Neural cell (in vitro differentiated cells): ENCODE results near the gene SCO1.
"Not testable (repeated sequence)": the region's sequence is repeated elsewhere in the genome, so short reads cannot be mapped to it uniquely, and the experiment has no call there.

Experiments
- CTCF ChIP-seq: fragments of 450-650 bp; IDR thresholded peaks from 2 replicates; pipeline ENCODE4 v1.5.1; 2014; ENCODE audit warnings: antibody characterized with exemption, mild to moderate bottlenecking, moderate library complexity; ENCODE audit not compliant: poor library complexity, severe bottlenecking
- EP300 ChIP-seq: fragments of 450-650 bp; conservative IDR thresholded peaks from 2 replicates; pipeline ENCODE4 v1.6.1; 2014; ENCODE audit warnings: antibody characterized with exemption, mild to moderate bottlenecking, moderate library complexity; ENCODE audit not compliant: poor library complexity, severe bottlenecking
- EZH2 ChIP-seq: fragments of 200-600, 300-800 bp; shearing (Covaris generic), sonication (generic); IDR thresholded peaks from 2 replicates; pipeline ENCODE4 v1.6.1; 2014; ENCODE audit warnings: antibody characterized with exemption, low read length, borderline replicate concordance, mild to moderate bottlenecking; ENCODE audit not compliant: insufficient read depth, poor library complexity, severe bottlenecking
- MXI1 ChIP-seq: fragments of 450-650 bp; conservative IDR thresholded peaks from 2 replicates; pipeline ENCODE4 v1.6.1; 2014; ENCODE audit warnings: antibody characterized with exemption, mild to moderate bottlenecking; ENCODE audit not compliant: poor library complexity, severe bottlenecking
- POLR2AphosphoS5 ChIP-seq: IDR thresholded peaks from 2 replicates; pipeline ENCODE4 v1.6.1; 2012
- RAD21 ChIP-seq: fragments of 450-650 bp; conservative IDR thresholded peaks from 2 replicates; pipeline ENCODE4 v1.6.1; 2014; ENCODE audit warnings: antibody characterized with exemption, mild to moderate bottlenecking, moderate library complexity
- SMC3 ChIP-seq: fragments of 450-650 bp; conservative IDR thresholded peaks from 2 replicates; pipeline ENCODE4 v1.6.1; 2014; ENCODE audit warnings: antibody characterized with exemption, mild to moderate bottlenecking, moderate library complexity; ENCODE audit not compliant: poor library complexity
- TAF1 ChIP-seq: IDR thresholded peaks from 2 replicates; pipeline ENCODE4 v1.6.1; 2012; ENCODE audit warnings: low read depth
- TF ChIP-seq, protein P1 (sequence below): IDR thresholded peaks from 2 replicates; pipeline ENCODE4 v1.6.1; 2012; ENCODE audit warnings: borderline replicate concordance

DNA sequence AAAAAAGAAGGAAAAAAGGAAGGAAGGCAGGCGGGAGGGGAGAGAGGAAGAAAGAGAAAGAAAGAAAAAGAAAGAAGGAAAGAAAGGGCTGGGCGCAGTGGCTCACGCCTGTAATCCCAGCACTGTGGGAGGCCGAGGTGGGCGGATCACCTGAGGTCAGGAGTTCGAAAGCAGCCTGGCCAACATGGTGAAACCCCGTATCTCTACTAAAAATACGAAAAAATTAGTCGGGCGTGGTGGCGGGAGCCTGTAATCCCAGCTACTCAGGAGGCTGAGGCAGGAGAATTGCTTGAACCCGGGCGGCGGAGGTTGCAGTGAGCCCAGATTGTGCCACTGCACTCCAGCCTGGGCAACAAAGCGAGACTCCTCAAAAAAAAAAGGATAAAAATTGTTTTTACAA, 32.9 kb upstream of the SCO1 start:
- not testable (repeated sequence) for TF ChIP-seq SMC3, CTCF, EZH2, POLR2AphosphoS5, TAF1, RAD21, EP300, MXI1
- TF ChIP-seq, protein P1, sequence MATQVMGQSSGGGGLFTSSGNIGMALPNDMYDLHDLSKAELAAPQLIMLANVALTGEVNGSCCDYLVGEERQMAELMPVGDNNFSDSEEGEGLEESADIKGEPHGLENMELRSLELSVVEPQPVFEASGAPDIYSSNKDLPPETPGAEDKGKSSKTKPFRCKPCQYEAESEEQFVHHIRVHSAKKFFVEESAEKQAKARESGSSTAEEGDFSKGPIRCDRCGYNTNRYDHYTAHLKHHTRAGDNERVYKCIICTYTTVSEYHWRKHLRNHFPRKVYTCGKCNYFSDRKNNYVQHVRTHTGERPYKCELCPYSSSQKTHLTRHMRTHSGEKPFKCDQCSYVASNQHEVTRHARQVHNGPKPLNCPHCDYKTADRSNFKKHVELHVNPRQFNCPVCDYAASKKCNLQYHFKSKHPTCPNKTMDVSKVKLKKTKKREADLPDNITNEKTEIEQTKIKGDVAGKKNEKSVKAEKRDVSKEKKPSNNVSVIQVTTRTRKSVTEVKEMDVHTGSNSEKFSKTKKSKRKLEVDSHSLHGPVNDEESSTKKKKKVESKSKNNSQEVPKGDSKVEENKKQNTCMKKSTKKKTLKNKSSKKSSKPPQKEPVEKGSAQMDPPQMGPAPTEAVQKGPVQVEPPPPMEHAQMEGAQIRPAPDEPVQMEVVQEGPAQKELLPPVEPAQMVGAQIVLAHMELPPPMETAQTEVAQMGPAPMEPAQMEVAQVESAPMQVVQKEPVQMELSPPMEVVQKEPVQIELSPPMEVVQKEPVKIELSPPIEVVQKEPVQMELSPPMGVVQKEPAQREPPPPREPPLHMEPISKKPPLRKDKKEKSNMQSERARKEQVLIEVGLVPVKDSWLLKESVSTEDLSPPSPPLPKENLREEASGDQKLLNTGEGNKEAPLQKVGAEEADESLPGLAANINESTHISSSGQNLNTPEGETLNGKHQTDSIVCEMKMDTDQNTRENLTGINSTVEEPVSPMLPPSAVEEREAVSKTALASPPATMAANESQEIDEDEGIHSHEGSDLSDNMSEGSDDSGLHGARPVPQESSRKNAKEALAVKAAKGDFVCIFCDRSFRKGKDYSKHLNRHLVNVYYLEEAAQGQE, result not testable (repeated sequence)
